Activated T-helper 2 cell treated with anti-CD3 and anti-CD28 coated beads, Interferon-gamma antibody, Interleukin-2, Interleukin-4, amounts not matched to agents 10 μg/mL and 5 μg/mL and 100 μg/mL, durations not matched to agents 14 hours and 24 hours and 36 hours (primary cell): Measurements from ENCODE around the gene CYBRD1. TPM values are rescaled to one million over a fixed set of nuclear protein-coding genes. Genes with fewer than 3 reads are reported as not detected.

Source experiments
- DNase-seq: peaks from one replicate; pipeline ENCODE4 v3.0.0; 2021; ENCODE audit warnings: low spot score
- H3K27ac Mint-ChIP-seq: one replicate; pipeline ENCODE4 v1.8.0; 2021; ENCODE audit warnings: mixed read lengths
- H3K27me3 Mint-ChIP-seq: one replicate; pipeline ENCODE4 v1.8.0; 2021; ENCODE audit warnings: low read depth, mixed read lengths
- H3K36me3 Mint-ChIP-seq: one replicate; pipeline ENCODE4 v1.8.0; 2021; ENCODE audit warnings: low read depth, mixed read lengths
- H3K4me1 Mint-ChIP-seq: one replicate; pipeline ENCODE4 v1.8.0; 2021; ENCODE audit warnings: low read depth, mixed read lengths
- H3K4me3 Mint-ChIP-seq: one replicate; pipeline ENCODE4 v1.8.0; 2021; ENCODE audit warnings: low read depth, mild to moderate bottlenecking, moderate library complexity, mixed read lengths
- H3K9me3 Mint-ChIP-seq: one replicate; pipeline ENCODE4 v1.8.0; 2021; ENCODE audit warnings: mixed read lengths
- intact Hi-C: fragments of 100-400 bp; cut with micrococcal nuclease; formaldehyde crosslinking; loops from one replicate; pipeline ENCODE4 v1.15.1; 2023
- total RNA-seq: library from RNA; stranded (reverse); gene quantifications from 2 replicates; pipeline ENCODE4 v1.2.3, GENCODE V29; 2022

The CYBRD1 gene
- total RNA-seq, 1 donor from 2014 or later: 5.7 TPM

DNA sequence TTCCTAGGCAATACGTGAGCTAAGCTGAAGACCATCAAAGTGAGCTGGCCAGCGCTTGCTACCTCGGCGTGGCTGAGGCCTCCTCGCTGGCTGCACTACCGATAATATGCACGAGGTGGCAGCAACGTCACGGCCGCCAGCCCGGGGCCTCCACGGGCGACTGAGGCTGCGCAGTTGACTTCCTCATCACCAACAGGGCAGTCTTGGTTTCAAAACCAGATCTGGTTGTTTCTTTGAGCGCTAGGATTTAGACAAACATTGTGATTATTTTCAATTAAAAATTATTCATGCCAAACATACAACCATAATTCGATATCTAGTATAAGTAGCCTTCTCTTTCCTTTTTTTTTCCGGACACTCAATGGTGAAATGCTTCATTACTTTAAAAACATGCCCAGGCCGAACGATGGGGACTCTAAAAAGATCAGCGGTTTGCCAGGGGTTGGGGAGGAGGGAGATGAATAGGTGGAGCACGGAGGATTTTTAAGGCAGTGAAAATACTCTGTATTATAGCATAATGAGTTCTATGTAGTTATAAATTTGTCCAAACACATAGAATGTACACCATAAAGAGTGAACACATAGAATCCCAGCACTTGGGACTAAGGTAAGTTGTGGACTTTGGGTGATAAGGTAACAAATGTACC lies 52.0 kb downstream of the CYBRD1 start:
- H3K36me3 Mint-ChIP-seq: no peaks in the 10 kb centered on the region
- peaks cover 3% of the 10 kb centered on the region for H3K4me1 Mint-ChIP-seq
- no peak overlapping the region for H3K27ac Mint-ChIP-seq
- H3K9me3 Mint-ChIP-seq: no peaks in the 10 kb centered on the region
- DNase-seq: peak; percentile 75
- H3K4me3 Mint-ChIP-seq: no peak overlapping the region
- peaks cover 7% of the 10 kb centered on the region for H3K27me3 Mint-ChIP-seq
- intact Hi-C loops: no loop called here

GRCh38 chr2:171575606-171576005 lies 53.3 kb downstream of the CYBRD1 start:
- Mint-ChIP-seq H3K9me3 (no peaks in the 10 kb centered on the region), H3K27ac (no peak overlapping the region), H3K4me1 (peaks cover 3% of the 10 kb centered on the region), H3K4me3 (no peak overlapping the region), H3K27me3 (peaks cover 7% of the 10 kb centered on the region), H3K36me3 (no peaks in the 10 kb centered on the region)
- intact Hi-C loops: no loop called here
- DNase-seq: no peak

DNA sequence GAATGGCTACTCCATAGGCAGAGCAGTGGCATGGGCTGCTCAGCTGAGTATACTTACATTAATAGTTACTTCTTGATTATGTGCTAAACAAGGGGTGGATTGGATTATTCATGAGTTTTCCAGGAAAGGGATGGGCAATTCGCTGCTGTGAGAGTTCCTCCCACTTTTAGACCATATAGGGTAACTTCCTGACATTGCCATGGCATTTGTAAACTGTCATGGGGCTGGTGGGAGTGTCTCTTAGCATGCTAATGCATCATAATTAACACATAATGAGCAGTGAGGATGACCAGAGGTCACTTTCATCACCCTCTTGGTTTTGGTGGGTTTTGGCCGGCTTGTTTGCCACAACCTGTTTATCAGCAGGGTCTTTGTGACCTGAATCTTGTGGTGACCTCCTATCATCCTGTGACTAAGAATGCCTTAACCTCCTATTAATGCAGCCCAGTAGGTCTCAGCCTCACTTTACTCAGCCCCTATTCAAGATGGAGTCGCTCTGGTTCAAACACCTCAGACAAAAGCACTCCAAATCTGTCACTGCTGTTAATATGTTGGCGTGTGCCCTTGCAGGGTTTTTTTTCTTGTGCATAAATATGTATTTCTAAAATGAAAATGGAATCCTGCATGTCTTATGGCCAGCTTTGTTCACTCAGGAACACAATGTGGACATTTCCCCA lies 56.0 kb downstream of the CYBRD1 start:
- Mint-ChIP-seq H3K4me3 (no peak overlapping the region), H3K36me3 (no peaks in the 10 kb centered on the region), H3K27ac (no peak overlapping the region), H3K9me3 (no peaks in the 10 kb centered on the region), H3K27me3 (peaks cover 6% of the 10 kb centered on the region), H3K4me1 (peaks cover 3% of the 10 kb centered on the region)
- intact Hi-C loops: no loop called here
- DNase-seq: no peak

GRCh38 chr2:171579481-171579880 lies 57.2 kb downstream of the CYBRD1 start:
- peaks cover 5% of the 10 kb centered on the region for H3K27me3 Mint-ChIP-seq
- DNase-seq: no peak
- intact Hi-C loops: no loop called here

DNA sequence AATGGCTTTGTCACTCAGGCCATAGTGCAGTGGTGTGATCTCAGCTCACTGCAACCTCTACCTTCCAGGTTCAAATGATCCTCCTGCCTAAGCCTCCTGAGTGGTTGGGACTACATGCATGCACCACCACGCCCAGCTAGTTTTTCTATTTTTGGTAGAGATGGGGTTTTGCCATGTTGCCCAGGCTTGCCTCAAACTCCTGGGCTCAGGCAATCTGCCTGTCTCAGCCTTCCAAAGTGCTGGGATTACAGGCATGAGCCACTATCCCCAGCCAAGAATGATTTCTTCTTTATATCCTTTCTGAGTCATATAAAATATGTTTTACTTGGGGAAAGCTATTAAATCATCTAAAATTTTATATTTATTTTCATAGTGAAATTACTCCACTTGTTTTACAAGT lies 61.3 kb downstream of the CYBRD1 start:
- intact Hi-C loops: no loop called here
- no peaks in the 10 kb centered on the region for H3K4me1 Mint-ChIP-seq
- no peaks in the 10 kb centered on the region for H3K9me3 Mint-ChIP-seq
- no peak overlapping the region for H3K4me3 Mint-ChIP-seq
- peaks cover 18% of the 10 kb centered on the region for H3K27me3 Mint-ChIP-seq
- DNase-seq: no peak
- H3K36me3 Mint-ChIP-seq: no peaks in the 10 kb centered on the region
- H3K27ac Mint-ChIP-seq: no peak overlapping the region

More at GRCh38 chr2:171579481-171579880, 57.2 kb downstream of the CYBRD1 start:
- no peaks in the 10 kb centered on the region for H3K9me3 Mint-ChIP-seq
- H3K4me1 Mint-ChIP-seq: no peaks in the 10 kb centered on the region
- H3K36me3 Mint-ChIP-seq: no peaks in the 10 kb centered on the region
- H3K27ac Mint-ChIP-seq: no peak overlapping the region
- H3K4me3 Mint-ChIP-seq: no peak overlapping the region

GRCh38 chr2:171584001-171584400 lies 61.7 kb downstream of the CYBRD1 start:
- no peaks in the 10 kb centered on the region for H3K36me3 Mint-ChIP-seq
- no peak overlapping the region for H3K4me3 Mint-ChIP-seq
- no peak for DNase-seq
- H3K27ac Mint-ChIP-seq: no peak overlapping the region
- peaks cover 18% of the 10 kb centered on the region for H3K27me3 Mint-ChIP-seq
- intact Hi-C loops: no loop called here
- H3K4me1 Mint-ChIP-seq: no peaks in the 10 kb centered on the region
- no peaks in the 10 kb centered on the region for H3K9me3 Mint-ChIP-seq

DNA sequence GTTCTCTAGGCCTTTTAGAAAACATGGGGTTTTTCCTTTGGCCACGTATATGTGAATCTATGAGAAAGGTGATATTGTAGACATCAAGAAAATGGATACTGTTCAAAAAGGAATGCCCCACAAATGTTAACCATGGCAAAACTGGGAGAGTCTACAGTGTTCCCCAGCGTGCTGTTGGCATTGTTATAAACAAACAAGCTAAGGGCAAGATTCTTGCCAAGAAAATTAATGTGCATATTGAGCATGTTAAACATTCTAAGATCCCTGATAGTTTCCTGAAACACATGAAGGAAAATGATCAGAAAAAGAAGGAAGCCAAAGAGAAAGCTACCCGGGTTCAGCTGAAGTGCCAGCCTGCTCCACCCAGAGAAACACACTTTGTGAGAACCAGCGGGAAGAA lies 64.9 kb downstream of the CYBRD1 start:
- Mint-ChIP-seq H3K4me3 (no peak overlapping the region), H3K4me1 (no peaks in the 10 kb centered on the region), H3K9me3 (no peaks in the 10 kb centered on the region), H3K36me3 (no peaks in the 10 kb centered on the region), H3K27ac (no peak overlapping the region), H3K27me3 (peaks cover 25% of the 10 kb centered on the region)
- DNase-seq: no peak
- intact Hi-C loops: no loop called here

DNA sequence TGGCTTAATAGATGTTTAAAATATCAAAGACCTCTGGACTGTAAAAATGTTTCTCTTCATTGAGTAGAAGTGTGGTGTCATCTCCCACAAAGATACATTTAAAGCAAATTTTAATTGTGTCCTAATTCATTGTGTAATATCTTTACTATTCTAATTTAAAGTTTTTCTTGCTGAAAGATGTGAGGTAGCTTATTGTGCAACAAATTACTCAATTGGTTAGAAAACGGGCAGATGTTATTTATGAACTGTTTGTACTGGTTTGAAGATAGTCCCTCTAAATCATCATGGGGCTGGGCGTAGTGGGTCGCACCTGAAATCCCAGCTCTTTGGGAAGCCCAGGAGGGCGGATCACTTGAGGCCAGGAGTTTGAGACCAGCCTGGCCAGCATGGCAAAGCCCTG lies 65.3 kb downstream of the CYBRD1 start:
- Mint-ChIP-seq H3K36me3 (no peaks in the 10 kb centered on the region), H3K4me1 (no peaks in the 10 kb centered on the region), H3K27me3 (peaks cover 24% of the 10 kb centered on the region), H3K27ac (no peak overlapping the region), H3K9me3 (no peaks in the 10 kb centered on the region), H3K4me3 (no peak overlapping the region)
- intact Hi-C loops: no loop called here
- DNase-seq: no peak

GRCh38 chr2:171590116-171590515 lies 67.8 kb downstream of the CYBRD1 start:
- no peak for DNase-seq
- H3K36me3 Mint-ChIP-seq: no peaks in the 10 kb centered on the region
- no peaks in the 10 kb centered on the region for H3K4me1 Mint-ChIP-seq
- H3K4me3 Mint-ChIP-seq: no peak overlapping the region
- intact Hi-C loops: no loop called here
- peaks cover 20% of the 10 kb centered on the region for H3K27me3 Mint-ChIP-seq
- no peak overlapping the region for H3K27ac Mint-ChIP-seq
- H3K9me3 Mint-ChIP-seq: no peaks in the 10 kb centered on the region

DNA sequence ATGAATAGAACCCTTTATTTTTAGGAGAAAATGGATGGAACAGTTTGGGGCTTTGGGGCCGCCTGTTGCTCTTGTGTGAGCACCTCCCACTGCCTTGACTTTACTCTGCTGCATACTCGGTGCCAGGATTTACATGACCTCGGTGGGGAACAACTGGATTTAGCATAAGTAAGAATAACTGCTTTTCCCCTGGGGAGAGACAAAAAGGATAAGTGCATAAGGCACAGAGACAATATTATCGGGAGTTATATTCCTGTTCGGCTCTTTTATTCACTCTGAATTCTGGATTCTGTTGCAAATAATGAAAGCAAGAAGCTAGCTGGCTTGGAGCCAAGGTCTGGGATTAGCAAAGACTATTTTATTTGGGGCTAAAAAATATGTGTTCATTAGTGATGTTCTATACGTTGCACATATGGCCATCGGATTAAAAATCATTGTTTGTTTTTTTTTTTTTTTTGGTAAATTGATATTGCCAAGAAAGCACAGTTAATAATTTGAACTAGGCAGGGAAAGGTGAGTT lies 69.8 kb downstream of the CYBRD1 start:
- intact Hi-C loops: no loop called here
- Mint-ChIP-seq H3K27me3 (peaks cover 16% of the 10 kb centered on the region), H3K27ac (no peak overlapping the region), H3K4me3 (no peak overlapping the region), H3K4me1 (no peaks in the 10 kb centered on the region), H3K36me3 (no peaks in the 10 kb centered on the region), H3K9me3 (no peaks in the 10 kb centered on the region)
- no peak for DNase-seq

GRCh38 chr2:171595456-171595855 lies 73.2 kb downstream of the CYBRD1 start:
- no peak for DNase-seq
- H3K27me3 Mint-ChIP-seq: peaks cover 19% of the 10 kb centered on the region
- intact Hi-C loops: loop anchor here (5.0 kb wide), 1 partner anchor 532 kb away; no protein-coding TSS in a partner anchor

DNA sequence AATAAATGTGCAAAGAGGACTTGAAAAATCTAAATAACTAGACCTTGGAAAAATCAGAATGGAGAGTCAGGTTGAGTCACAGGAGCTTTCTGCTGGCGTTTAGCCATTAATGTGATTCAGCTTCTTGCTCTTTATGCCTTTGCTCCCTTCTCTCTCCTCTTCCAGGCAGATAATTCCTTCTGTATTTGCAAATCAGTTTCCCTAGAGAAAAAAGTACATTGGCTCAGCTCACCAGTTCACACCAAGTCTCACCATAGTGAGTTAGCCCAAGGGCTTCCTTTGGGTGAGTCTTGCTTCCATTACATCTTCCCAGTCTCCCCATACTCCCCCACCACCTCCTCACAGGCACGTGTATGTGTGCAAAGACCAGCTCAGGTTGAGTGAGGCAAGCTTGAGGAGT lies 73.6 kb downstream of the CYBRD1 start:
- H3K27ac Mint-ChIP-seq: no peak overlapping the region
- peaks cover 19% of the 10 kb centered on the region for H3K27me3 Mint-ChIP-seq
- no peak for DNase-seq
- no peaks in the 10 kb centered on the region for H3K36me3 Mint-ChIP-seq
- H3K9me3 Mint-ChIP-seq: no peaks in the 10 kb centered on the region
- H3K4me3 Mint-ChIP-seq: no peak overlapping the region
- peaks cover 2% of the 10 kb centered on the region for H3K4me1 Mint-ChIP-seq
- intact Hi-C loops: loop anchor here (5.0 kb wide), 1 partner anchor 531 kb away; no protein-coding TSS in a partner anchor

More at GRCh38 chr2:171595456-171595855, 73.2 kb downstream of the CYBRD1 start:
- Mint-ChIP-seq H3K4me3 (no peak overlapping the region), H3K4me1 (peaks cover 2% of the 10 kb centered on the region), H3K36me3 (no peaks in the 10 kb centered on the region), H3K27ac (no peak overlapping the region), H3K9me3 (no peaks in the 10 kb centered on the region)

DNA sequence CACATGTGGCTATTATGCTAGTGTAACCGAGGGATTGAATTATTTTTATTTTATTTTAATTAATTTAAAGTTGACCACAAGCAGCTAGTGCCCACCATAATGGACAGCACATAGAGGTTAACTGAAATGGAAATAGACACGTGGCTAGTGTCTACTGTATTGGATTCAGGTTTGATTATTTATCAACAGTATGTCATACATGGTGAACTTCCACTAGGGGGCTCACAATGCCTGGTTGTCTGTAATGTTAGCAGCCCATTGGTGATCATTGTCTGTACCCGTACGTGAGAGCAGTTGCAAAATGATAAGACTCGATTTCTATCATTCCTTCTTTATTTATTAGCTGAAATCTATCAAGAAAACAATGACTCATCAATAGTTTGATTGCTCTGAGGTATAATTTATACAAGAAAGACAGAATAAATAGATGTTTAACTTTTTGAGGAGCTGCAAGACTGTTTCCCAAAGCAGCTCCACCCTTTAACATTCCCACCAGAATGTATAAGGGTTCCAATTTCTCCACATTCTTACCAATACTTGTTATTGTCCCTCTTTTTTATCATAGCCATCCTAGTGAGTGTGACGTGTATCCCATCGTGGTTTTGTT lies 76.5 kb downstream of the CYBRD1 start:
- Mint-ChIP-seq H3K27me3 (peaks cover 19% of the 10 kb centered on the region), H3K4me1 (peaks cover 2% of the 10 kb centered on the region)
- intact Hi-C loops: loop anchor here (2.0 to 5.0 kb wide), 3 partner anchors 504 to 866 kb away; partner anchors contain the start of gene DLX2

More for the DNA sequence above, 76.5 kb downstream of the CYBRD1 start:
- Mint-ChIP-seq H3K4me3 (no peak overlapping the region), H3K9me3 (no peaks in the 10 kb centered on the region), H3K27ac (no peak overlapping the region), H3K36me3 (no peaks in the 10 kb centered on the region)
- peak; percentile 15 for DNase-seq
